COLO829 (cell line): ENCODE measurements around the gene GTSE1.
"Not testable (repeated sequence)": the region's sequence is repeated elsewhere in the genome, so short reads cannot be mapped to it uniquely, and the experiment has no call there.

Experiments
- DNase-seq: peaks from one replicate; pipeline ENCODE4 v3.0.0; 2012; ENCODE audit warnings: low spot score

The GTSE1 gene

GRCh38 chr22:46294784-46295183 lies 1.9 kb upstream of the GTSE1 start:
- no peak for DNase-seq

GRCh38 chr22:46295277-46295971 lies 1.2 kb upstream of the GTSE1 start:
- DNase-seq: no peak

GRCh38 chr22:46297151-46297812 lies 612 bp downstream of the GTSE1 start:
- DNase-seq: no peak

GRCh38 chr22:46299101-46299500 lies 2.4 kb downstream of the GTSE1 start:
- DNase-seq: no peak

GRCh38 chr22:46300491-46300890 lies 3.8 kb downstream of the GTSE1 start:
- no peak for DNase-seq

- no peak for DNase-seq
Observed at GRCh38 chr22:46303347-46303965, 6.8 kb downstream of the GTSE1 start.

- no peak for DNase-seq
Observed at GRCh38 chr22:46308283-46308988, 11.8 kb downstream of the GTSE1 start.

GRCh38 chr22:46309526-46310085 lies 12.9 kb downstream of the GTSE1 start:
- DNase-seq: no peak

- DNase-seq: no peak
Observed at GRCh38 chr22:46312056-46312455, 15.4 kb downstream of the GTSE1 start.

GRCh38 chr22:46312848-46313247 lies 16.2 kb downstream of the GTSE1 start:
- DNase-seq: not testable (repeated sequence)

GRCh38 chr22:46315976-46316375 lies 19.3 kb downstream of the GTSE1 start:
- DNase-seq: no peak

- DNase-seq: no peak
Observed at GRCh38 chr22:46317646-46318045, 21.0 kb downstream of the GTSE1 start.

- no peak for DNase-seq
Observed at GRCh38 chr22:46318576-46318975, 21.9 kb downstream of the GTSE1 start.

GRCh38 chr22:46319319-46319718 lies 22.6 kb downstream of the GTSE1 start:
- no peak for DNase-seq

- no peak for DNase-seq
Observed at GRCh38 chr22:46320166-46320710, 23.6 kb downstream of the GTSE1 start.

GRCh38 chr22:46320716-46321386 lies 24.2 kb downstream of the GTSE1 start:
- no peak for DNase-seq

- no peak for DNase-seq
Observed at GRCh38 chr22:46322711-46323110, 26.0 kb downstream of the GTSE1 start.

GRCh38 chr22:46323162-46323561 lies 26.5 kb downstream of the GTSE1 start:
- no peak for DNase-seq

GRCh38 chr22:46326066-46326680 lies 29.5 kb downstream of the GTSE1 start:
- no peak for DNase-seq

GRCh38 chr22:46327691-46328465 lies 31.2 kb downstream of the GTSE1 start:
- no peak for DNase-seq
